ENCODE data around the gene F5. TPM values are rescaled to one million over a fixed set of nuclear protein-coding genes. Genes with fewer than 3 reads are reported as not detected.

Gene F5
- total RNA-seq, 1 experiment from 2014 or later, result 0.09 TPM

GRCh38 chr1:169484683-169485430 lies 101.4 kb downstream of the F5 start:
- H3K4me1 Mint-ChIP-seq (ENCODE audit: insufficient read depth, unreplicated experiment), result peaks cover 51% of the 10 kb centered on the region
- no peaks in the 10 kb centered on the region for H3K36me3 Mint-ChIP-seq (ENCODE audit: insufficient read depth, unreplicated experiment)
- H3K9me3 Mint-ChIP-seq (ENCODE audit: unreplicated experiment), result no peaks in the 10 kb centered on the region
- TSS peak; percentile 36 for BruUV-seq (replicated peaks)
- peak overlapping the region; percentile 98 for H3K27ac Mint-ChIP-seq (ENCODE audit: low read depth, unreplicated experiment)
- TF ChIP-seq, protein P1, sequence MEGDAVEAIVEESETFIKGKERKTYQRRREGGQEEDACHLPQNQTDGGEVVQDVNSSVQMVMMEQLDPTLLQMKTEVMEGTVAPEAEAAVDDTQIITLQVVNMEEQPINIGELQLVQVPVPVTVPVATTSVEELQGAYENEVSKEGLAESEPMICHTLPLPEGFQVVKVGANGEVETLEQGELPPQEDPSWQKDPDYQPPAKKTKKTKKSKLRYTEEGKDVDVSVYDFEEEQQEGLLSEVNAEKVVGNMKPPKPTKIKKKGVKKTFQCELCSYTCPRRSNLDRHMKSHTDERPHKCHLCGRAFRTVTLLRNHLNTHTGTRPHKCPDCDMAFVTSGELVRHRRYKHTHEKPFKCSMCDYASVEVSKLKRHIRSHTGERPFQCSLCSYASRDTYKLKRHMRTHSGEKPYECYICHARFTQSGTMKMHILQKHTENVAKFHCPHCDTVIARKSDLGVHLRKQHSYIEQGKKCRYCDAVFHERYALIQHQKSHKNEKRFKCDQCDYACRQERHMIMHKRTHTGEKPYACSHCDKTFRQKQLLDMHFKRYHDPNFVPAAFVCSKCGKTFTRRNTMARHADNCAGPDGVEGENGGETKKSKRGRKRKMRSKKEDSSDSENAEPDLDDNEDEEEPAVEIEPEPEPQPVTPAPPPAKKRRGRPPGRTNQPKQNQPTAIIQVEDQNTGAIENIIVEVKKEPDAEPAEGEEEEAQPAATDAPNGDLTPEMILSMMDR (IDR thresholded peaks at IDR 0.05; ENCODE audit: unreplicated experiment), result no peak
- H3K4me3 Mint-ChIP-seq (ENCODE audit: unreplicated experiment), result peak overlapping the region; percentile 75
- intact Hi-C loops (cut with micrococcal nuclease), result loop anchor here (1.0 to 10.0 kb wide), 5 partner anchors 19 to 370 kb away; partner anchors contain the start of gene NME7
- ChIA-PET CTCF (interaction anchor here (0.9 to 4.1 kb wide), 5 partner anchors 44 to 63 kb away, joined by 3 to 42 read pairs (median 6); no protein-coding TSS in a partner anchor), POLR2A (interaction anchor here (0.6 to 4.1 kb wide), 28 partner anchors 10 to 409 kb away, joined by 3 to 242 read pairs (median 11); partner anchors contain the start of genes BLZF1, F5, METTL18 and NME7)
- H3K27me3 Mint-ChIP-seq (ENCODE audit: insufficient read depth, unreplicated experiment), result no peaks in the 10 kb centered on the region
- peak; percentile 66 for DNase-seq (ENCODE audit: unreplicated experiment)

DNA sequence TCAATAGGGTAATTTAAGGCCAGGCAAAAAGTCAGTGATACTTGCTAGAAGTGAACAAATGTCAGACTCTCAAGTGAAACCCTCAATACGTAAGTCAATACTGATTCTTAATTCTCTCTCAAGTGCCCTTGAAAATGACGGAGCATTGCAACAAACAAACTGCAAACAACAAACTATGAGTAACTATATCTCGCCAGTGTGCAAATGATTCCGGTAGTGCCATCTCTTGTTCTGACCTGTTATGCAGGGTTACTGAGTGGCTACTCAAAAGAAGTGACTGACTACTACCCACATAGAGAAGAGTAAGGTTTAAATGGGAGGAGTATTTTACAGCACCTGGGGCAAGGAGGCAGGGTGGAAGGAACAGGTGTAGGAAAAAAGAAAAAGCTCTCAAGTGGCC lies 102.2 kb downstream of the F5 start:
- Mint-ChIP-seq H3K27me3 (ENCODE audit: insufficient read depth, unreplicated experiment) (no peaks in the 10 kb centered on the region), H3K9me3 (ENCODE audit: unreplicated experiment) (no peaks in the 10 kb centered on the region), H3K27ac (ENCODE audit: low read depth, unreplicated experiment) (peak overlapping the region; percentile 98), H3K4me1 (ENCODE audit: insufficient read depth, unreplicated experiment) (peaks cover 50% of the 10 kb centered on the region), H3K36me3 (ENCODE audit: insufficient read depth, unreplicated experiment) (no peaks in the 10 kb centered on the region), H3K4me3 (ENCODE audit: unreplicated experiment) (peak overlapping the region; percentile 75)
- no TSS peak for BruUV-seq (replicated peaks)
- intact Hi-C loops (cut with micrococcal nuclease), result loop anchor here (2.0 to 10.0 kb wide), 3 partner anchors 55 to 369 kb away; partner anchors contain the start of gene NME7
- TF ChIP-seq, protein P1 (IDR thresholded peaks at IDR 0.05; ENCODE audit: unreplicated experiment), result no peak
- POLR2A ChIA-PET, result interaction anchor here (0.6 to 3.0 kb wide), 19 partner anchors 9 to 1305 kb away, joined by 3 to 51 read pairs (median 5); partner anchors contain the start of genes BLZF1, NME7, SCYL3 and TIPRL
- peak; percentile 50 for DNase-seq (ENCODE audit: unreplicated experiment)
- CTCF ChIA-PET, result interaction anchor here (1.1 to 4.1 kb wide), 2 partner anchors 11 to 63 kb away, joined by 4 to 42 read pairs; no protein-coding TSS in a partner anchor

GRCh38 chr1:169483500-169483966 lies 102.7 kb downstream of the F5 start:
- ChIA-PET CTCF (interaction anchor here (0.9 to 4.1 kb wide), 8 partner anchors 11 to 64 kb away, joined by 3 to 42 read pairs (median 4); no protein-coding TSS in a partner anchor), POLR2A (interaction anchor here (0.6 to 3.0 kb wide), 25 partner anchors 9 to 1305 kb away, joined by 3 to 51 read pairs (median 5); partner anchors contain the start of genes BLZF1, METTL18, NME7 and TIPRL)
- H3K27ac Mint-ChIP-seq (ENCODE audit: low read depth, unreplicated experiment), result peak overlapping the region; percentile 98
- TF ChIP-seq, protein P1 (IDR thresholded peaks at IDR 0.05; ENCODE audit: unreplicated experiment), result no peak
- peaks cover 54% of the 10 kb centered on the region for H3K4me1 Mint-ChIP-seq (ENCODE audit: insufficient read depth, unreplicated experiment)
- peak overlapping the region; percentile 75 for H3K4me3 Mint-ChIP-seq (ENCODE audit: unreplicated experiment)
- intact Hi-C loops (cut with micrococcal nuclease), result loop anchor here (10.0 kb wide), 1 partner anchor 369 kb away; no protein-coding TSS in a partner anchor
- no TSS peak for BruUV-seq (replicated peaks)
- H3K36me3 Mint-ChIP-seq (ENCODE audit: insufficient read depth, unreplicated experiment), result no peaks in the 10 kb centered on the region
- no peaks in the 10 kb centered on the region for H3K27me3 Mint-ChIP-seq (ENCODE audit: insufficient read depth, unreplicated experiment)
- peak; percentile 83 for DNase-seq (ENCODE audit: unreplicated experiment)
- no peaks in the 10 kb centered on the region for H3K9me3 Mint-ChIP-seq (ENCODE audit: unreplicated experiment)
